ENCODE measurements around the gene KCNMA1.

KCNMA1 gene

DNA sequence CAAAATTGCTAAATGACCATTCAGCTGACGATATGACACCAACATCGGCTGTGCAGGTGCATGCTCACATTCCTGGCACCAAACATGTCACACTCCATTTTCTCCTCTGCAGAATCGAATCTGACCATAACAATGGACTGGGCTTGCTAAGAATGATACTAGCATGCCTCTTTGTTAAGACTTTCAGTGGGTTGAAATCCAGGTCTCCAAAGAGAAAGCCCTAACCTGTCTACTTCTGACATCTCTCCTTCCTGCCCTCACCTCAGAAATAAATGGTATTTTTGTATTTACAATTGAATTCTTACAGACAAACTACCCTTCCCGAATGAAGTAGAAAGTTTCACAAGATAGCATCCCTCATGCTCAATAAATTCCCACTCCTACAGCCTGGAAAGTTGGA, 373.9 kb downstream of the KCNMA1 start:
- no peaks in the 10 kb centered on the region for H3K36me3 ChIP-seq (ENCODE audit: control insufficient read depth, insufficient read depth, low read length)
- no peak overlapping the region for H3K4me3 ChIP-seq (ENCODE audit: insufficient read depth, low read depth, low read length)
- WGBS, 2 experiments: 92 to 99% methylated on average over 4 of the region's 4 CpGs
- no peaks in the 10 kb centered on the region for H3K27me3 ChIP-seq (ENCODE audit: control insufficient read depth, insufficient read depth, low read length, poor library complexity, severe bottlenecking)
- H3K4me1 ChIP-seq (ENCODE audit: control insufficient read depth, insufficient read depth, low read length): no peaks in the 10 kb centered on the region
- H3K27ac ChIP-seq (ENCODE audit: insufficient read depth, low read depth, low read length, poor library complexity, severe bottlenecking): no peak overlapping the region
- H3K9me3 ChIP-seq (ENCODE audit: control insufficient read depth, low read length): no peaks in the 10 kb centered on the region

- Histone ChIP-seq H3K36me3 (ENCODE audit: control insufficient read depth, insufficient read depth, low read length) (no peaks in the 10 kb centered on the region), H3K27ac (ENCODE audit: insufficient read depth, low read depth, low read length, poor library complexity, severe bottlenecking) (no peak overlapping the region), H3K27me3 (ENCODE audit: control insufficient read depth, insufficient read depth, low read length, poor library complexity, severe bottlenecking) (no peaks in the 10 kb centered on the region), H3K4me3 (ENCODE audit: insufficient read depth, low read depth, low read length) (no peak overlapping the region), H3K4me1 (ENCODE audit: control insufficient read depth, insufficient read depth, low read length) (no peaks in the 10 kb centered on the region), H3K9me3 (ENCODE audit: control insufficient read depth, low read length) (no peaks in the 10 kb centered on the region)
- WGBS, 2 experiments: 85 to 92% methylated on average over 2 to 3 of the region's 3 CpGs
These were observed 376.5 kb downstream of the KCNMA1 start for GRCh38 chr10:77261146-77261545.

- H3K4me1 ChIP-seq (ENCODE audit: control insufficient read depth, insufficient read depth, low read length): no peaks in the 10 kb centered on the region
- H3K27me3 ChIP-seq (ENCODE audit: control insufficient read depth, insufficient read depth, low read length, poor library complexity, severe bottlenecking): no peaks in the 10 kb centered on the region
- H3K9me3 ChIP-seq (ENCODE audit: control insufficient read depth, low read length): no peaks in the 10 kb centered on the region
- 93% methylated on average over 4 of the region's 4 CpGs for WGBS, 2 experiments
- no peak overlapping the region for H3K27ac ChIP-seq (ENCODE audit: insufficient read depth, low read depth, low read length, poor library complexity, severe bottlenecking)
- no peak overlapping the region for H3K4me3 ChIP-seq (ENCODE audit: insufficient read depth, low read depth, low read length)
- no peaks in the 10 kb centered on the region for H3K36me3 ChIP-seq (ENCODE audit: control insufficient read depth, insufficient read depth, low read length)
These were observed 378.3 kb downstream of the KCNMA1 start for GRCh38 chr10:77259171-77259874.

DNA sequence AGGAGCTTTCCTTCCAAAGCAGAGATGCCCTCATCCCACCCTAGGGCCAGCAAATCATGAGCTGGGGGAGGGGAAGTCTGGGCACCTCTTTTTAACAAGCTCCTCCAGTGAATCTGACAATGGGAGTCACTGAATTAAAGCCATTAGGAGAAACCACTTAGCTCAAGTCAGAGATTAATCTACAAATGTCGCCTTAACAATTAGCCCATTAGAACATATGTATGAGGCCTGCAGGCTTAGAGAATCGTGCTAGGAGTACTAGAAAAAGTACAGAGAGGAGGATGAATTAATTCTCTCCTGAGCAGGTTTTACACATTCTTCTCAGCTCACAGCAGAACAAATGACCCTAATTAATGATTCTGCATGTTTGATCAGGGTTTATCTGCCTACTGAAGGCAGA, 381.3 kb downstream of the KCNMA1 start:
- H3K27ac ChIP-seq (ENCODE audit: insufficient read depth, low read depth, low read length, poor library complexity, severe bottlenecking): no peak overlapping the region
- WGBS, 2 experiments: 80 to 92% methylated on average over 1 to 2 of the region's 2 CpGs

DNA sequence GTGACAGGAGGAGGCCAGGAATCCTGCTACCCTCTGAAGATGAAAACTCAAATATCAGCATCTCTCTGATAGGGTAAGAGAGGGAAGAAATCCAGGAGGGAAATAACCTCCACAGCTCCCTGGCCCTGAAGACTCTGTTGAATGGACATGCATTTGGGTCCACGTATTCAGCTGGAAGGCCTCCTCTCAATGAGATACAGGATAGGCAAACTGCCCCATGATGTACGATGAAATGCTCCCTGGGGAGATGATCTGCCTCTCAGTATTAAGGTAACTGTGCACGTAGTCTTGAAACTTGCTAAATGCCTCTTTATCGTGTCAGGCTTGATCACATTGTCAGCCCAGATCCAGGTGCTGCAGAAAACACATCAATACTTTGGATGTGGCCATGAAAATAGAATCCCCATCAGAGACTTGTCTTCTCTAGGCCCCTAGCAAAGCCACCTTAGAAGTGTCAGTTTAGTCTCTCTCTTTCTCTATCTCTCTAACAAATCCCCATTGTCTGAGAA, 384.0 kb downstream of the KCNMA1 start:
- H3K27ac ChIP-seq (ENCODE audit: insufficient read depth, low read depth, low read length, poor library complexity, severe bottlenecking): no peak overlapping the region
- H3K4me3 ChIP-seq (ENCODE audit: insufficient read depth, low read depth, low read length): no peak overlapping the region
- peaks cover 4% of the 10 kb centered on the region for H3K4me1 ChIP-seq (ENCODE audit: control insufficient read depth, insufficient read depth, low read length)
- H3K27me3 ChIP-seq (ENCODE audit: control insufficient read depth, insufficient read depth, low read length, poor library complexity, severe bottlenecking): no peaks in the 10 kb centered on the region
- 92 to 95% methylated on average over 4 of the region's 4 CpGs for WGBS, 2 experiments
- H3K36me3 ChIP-seq (ENCODE audit: control insufficient read depth, insufficient read depth, low read length): no peaks in the 10 kb centered on the region
- no peaks in the 10 kb centered on the region for H3K9me3 ChIP-seq (ENCODE audit: control insufficient read depth, low read length)

More for the DNA sequence above, 381.3 kb downstream of the KCNMA1 start:
- H3K9me3 ChIP-seq (ENCODE audit: control insufficient read depth, low read length): no peaks in the 10 kb centered on the region
- H3K27me3 ChIP-seq (ENCODE audit: control insufficient read depth, insufficient read depth, low read length, poor library complexity, severe bottlenecking): no peaks in the 10 kb centered on the region
- H3K4me1 ChIP-seq (ENCODE audit: control insufficient read depth, insufficient read depth, low read length): peaks cover 4% of the 10 kb centered on the region
- H3K4me3 ChIP-seq (ENCODE audit: insufficient read depth, low read depth, low read length): no peak overlapping the region
- H3K36me3 ChIP-seq (ENCODE audit: control insufficient read depth, insufficient read depth, low read length): no peaks in the 10 kb centered on the region

DNA sequence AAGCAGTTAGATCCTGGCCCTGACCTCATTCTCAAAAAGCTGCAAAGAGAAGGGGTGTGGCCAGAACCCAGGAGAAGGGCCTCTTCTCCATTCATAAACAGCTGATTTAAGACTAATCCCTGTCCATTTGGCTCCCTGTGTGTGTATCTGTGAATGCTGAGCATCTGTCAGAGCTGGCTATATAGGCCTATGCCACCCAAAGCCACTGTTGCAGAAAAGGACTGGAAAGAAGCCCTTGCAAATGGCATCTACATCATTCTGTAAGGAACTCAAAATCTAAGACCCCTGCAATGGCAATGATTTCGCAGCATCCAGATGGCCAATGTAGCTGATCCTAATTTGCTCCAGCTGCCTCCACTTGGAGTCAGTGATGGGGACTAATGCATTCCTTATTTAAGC, 384.5 kb downstream of the KCNMA1 start:
- Histone ChIP-seq H3K36me3 (ENCODE audit: control insufficient read depth, insufficient read depth, low read length) (no peaks in the 10 kb centered on the region), H3K27me3 (ENCODE audit: control insufficient read depth, insufficient read depth, low read length, poor library complexity, severe bottlenecking) (no peaks in the 10 kb centered on the region), H3K4me3 (ENCODE audit: insufficient read depth, low read depth, low read length) (no peak overlapping the region), H3K27ac (ENCODE audit: insufficient read depth, low read depth, low read length, poor library complexity, severe bottlenecking) (no peak overlapping the region), H3K9me3 (ENCODE audit: control insufficient read depth, low read length) (no peaks in the 10 kb centered on the region), H3K4me1 (ENCODE audit: control insufficient read depth, insufficient read depth, low read length) (peaks cover 4% of the 10 kb centered on the region)
- WGBS, 2 experiments: 96% methylated on average over 1 of the region's 1 CpG

DNA sequence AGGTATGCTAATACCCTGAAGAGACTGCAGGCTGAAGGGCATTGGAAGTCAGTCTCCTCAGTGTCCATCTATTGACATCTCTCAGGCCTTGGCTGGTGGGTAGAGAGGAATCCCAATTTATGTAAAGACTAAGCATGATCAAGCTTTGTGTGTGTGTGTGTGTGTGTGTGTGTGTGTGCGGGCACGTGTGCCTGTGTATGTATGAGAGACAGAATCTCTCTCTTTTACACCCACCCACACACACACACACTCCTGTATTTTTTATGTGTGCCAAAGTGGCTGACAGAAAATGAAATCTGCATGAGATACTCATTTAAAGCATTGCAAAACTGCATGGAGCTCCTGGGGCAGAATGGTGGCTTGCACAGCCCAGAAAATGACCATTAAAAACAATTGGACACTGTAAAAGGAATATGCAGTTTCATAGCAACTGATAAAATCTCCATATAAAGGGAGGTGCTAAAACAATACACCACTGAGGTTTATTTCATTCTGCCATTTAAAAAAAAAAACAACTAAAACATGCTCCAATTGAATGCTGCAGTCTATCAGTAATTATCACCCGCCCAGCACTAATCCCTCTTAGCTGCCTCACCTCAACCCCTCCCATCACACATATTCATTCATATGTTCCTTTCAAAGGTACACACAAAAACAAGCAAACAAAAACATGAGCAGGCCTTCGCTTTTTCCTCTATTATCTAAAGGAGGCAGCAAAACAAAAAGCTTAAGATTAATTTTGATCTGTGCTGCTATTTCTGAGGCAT, 385.0 kb downstream of the KCNMA1 start:
- H3K36me3 ChIP-seq (ENCODE audit: control insufficient read depth, insufficient read depth, low read length): no peaks in the 10 kb centered on the region
- H3K27me3 ChIP-seq (ENCODE audit: control insufficient read depth, insufficient read depth, low read length, poor library complexity, severe bottlenecking): no peaks in the 10 kb centered on the region
- H3K9me3 ChIP-seq (ENCODE audit: control insufficient read depth, low read length): no peaks in the 10 kb centered on the region
- no peak overlapping the region for H3K4me3 ChIP-seq (ENCODE audit: insufficient read depth, low read depth, low read length)
- 73 to 84% methylated on average over 2 of the region's 4 CpGs for WGBS, 2 experiments
- H3K4me1 ChIP-seq (ENCODE audit: control insufficient read depth, insufficient read depth, low read length): peaks cover 4% of the 10 kb centered on the region
- no peak overlapping the region for H3K27ac ChIP-seq (ENCODE audit: insufficient read depth, low read depth, low read length, poor library complexity, severe bottlenecking)

GRCh38 chr10:77251297-77252013, 386.2 kb downstream of the KCNMA1 start:
- Histone ChIP-seq H3K4me3 (ENCODE audit: insufficient read depth, low read depth, low read length) (no peak overlapping the region), H3K27ac (ENCODE audit: insufficient read depth, low read depth, low read length, poor library complexity, severe bottlenecking) (no peak overlapping the region), H3K27me3 (ENCODE audit: control insufficient read depth, insufficient read depth, low read length, poor library complexity, severe bottlenecking) (no peaks in the 10 kb centered on the region), H3K9me3 (ENCODE audit: control insufficient read depth, low read length) (no peaks in the 10 kb centered on the region), H3K4me1 (ENCODE audit: control insufficient read depth, insufficient read depth, low read length) (peaks cover 4% of the 10 kb centered on the region), H3K36me3 (ENCODE audit: control insufficient read depth, insufficient read depth, low read length) (no peaks in the 10 kb centered on the region)
- 43 to 46% methylated on average over 4 of the region's 6 CpGs for WGBS, 2 experiments

DNA sequence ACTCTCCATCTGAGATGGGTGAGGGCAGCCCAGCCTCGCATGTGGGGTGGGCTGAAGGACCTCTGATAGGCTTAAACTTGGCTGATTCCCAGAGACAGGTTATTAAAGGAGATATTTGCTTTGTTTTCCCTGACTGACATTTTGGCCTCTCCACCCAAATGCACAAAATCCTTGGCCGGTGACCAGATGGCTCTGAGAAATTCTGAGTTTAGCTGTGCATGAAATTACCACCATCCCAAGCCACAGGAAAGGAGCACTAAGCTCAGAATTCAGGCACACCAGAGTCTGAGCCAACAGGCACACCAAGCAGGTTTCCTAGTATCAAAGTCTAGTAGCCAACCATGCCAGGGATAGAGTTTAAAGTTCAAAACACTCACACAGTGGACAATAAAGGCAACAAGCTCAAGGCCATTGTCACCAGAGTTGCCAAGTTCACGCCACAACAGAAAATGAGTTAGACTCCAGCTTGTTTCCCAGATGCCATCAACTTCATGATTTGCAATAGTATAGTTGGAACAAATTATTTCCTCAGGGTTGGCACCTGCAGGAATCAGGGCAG, 387.6 kb downstream of the KCNMA1 start:
- WGBS, 2 experiments: 91 to 93% methylated on average over 3 of the region's 3 CpGs

More for the DNA sequence above, 387.6 kb downstream of the KCNMA1 start:
- no peaks in the 10 kb centered on the region for H3K9me3 ChIP-seq (ENCODE audit: control insufficient read depth, low read length)
- H3K27me3 ChIP-seq (ENCODE audit: control insufficient read depth, insufficient read depth, low read length, poor library complexity, severe bottlenecking): no peaks in the 10 kb centered on the region
- no peak overlapping the region for H3K27ac ChIP-seq (ENCODE audit: insufficient read depth, low read depth, low read length, poor library complexity, severe bottlenecking)
- H3K4me3 ChIP-seq (ENCODE audit: insufficient read depth, low read depth, low read length): no peak overlapping the region
- peaks cover 4% of the 10 kb centered on the region for H3K4me1 ChIP-seq (ENCODE audit: control insufficient read depth, insufficient read depth, low read length)
- no peaks in the 10 kb centered on the region for H3K36me3 ChIP-seq (ENCODE audit: control insufficient read depth, insufficient read depth, low read length)

Data from ectodermal cell (in vitro differentiated cells).